ENCODE results near the gene ATG16L1.

The ATG16L1 gene

DNA sequence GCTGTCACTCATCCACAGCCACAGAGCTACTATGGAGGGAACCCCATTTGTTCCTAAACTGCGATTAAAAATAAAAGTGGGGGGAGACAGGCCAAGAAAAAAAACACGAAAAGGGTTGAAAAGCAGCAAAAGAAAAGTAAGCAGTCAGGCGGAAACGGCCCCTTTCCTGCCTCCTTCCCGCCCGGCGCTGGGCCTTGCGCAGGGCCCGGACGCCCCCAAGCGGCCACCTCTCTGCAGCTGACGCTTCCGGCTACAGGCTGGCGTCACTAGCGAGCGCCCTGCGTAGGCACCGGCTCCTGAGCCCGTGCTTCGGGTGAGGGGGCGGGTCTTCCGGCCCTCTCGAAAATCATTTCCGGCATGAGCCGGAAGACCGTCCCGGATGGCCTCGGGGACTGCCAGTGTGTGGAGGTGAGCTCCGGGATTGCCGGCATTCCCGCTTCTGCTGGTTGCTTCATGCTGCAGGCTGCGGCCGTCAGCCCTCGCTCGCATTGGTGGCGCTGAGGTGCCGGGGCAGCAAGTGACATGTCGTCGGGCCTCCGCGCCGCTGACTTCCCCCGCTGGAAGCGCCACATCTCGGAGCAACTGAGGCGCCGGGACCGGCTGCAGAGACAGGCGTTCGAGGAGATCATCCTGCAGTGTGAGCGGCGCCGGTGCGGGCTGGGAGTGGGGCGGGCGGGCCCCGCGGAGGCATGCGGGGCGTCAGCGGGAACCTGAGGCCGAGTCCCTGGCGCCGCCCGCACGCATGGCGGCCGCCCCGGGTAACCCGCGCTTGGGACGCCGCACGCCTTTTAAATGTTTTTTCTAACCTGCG, at the start of gene ATG16L1:
Gene ATG16L1 (plus strand): TSS at position 368 of the 811 bp plus-strand sequence. CDS start 155 bp downstream, at position 523.
- peak; percentile 86 to 92 for DNase-seq (ENCODE audit: low spot score in 2 of 2)
- peak; percentile 98 for ATAC-seq (replicated peaks; ENCODE audit: extremely low read depth, poor library complexity, severe bottlenecking)
- no peaks in the 10 kb centered on the region for H3K9me3 Mint-ChIP-seq
- H3K36me3 Mint-ChIP-seq (ENCODE audit: insufficient read depth), result peaks cover 30% of the 10 kb centered on the region
- no peaks in the 10 kb centered on the region for H3K27me3 Mint-ChIP-seq
- H3K27ac Mint-ChIP-seq (ENCODE audit: low read depth), result peak within 1 kb of the TSS; percentile 93
- peaks cover 64% of the 10 kb centered on the region for H3K4me1 Mint-ChIP-seq
- peak within 1 kb of the TSS; percentile 91 for H3K4me3 Mint-ChIP-seq

DNA sequence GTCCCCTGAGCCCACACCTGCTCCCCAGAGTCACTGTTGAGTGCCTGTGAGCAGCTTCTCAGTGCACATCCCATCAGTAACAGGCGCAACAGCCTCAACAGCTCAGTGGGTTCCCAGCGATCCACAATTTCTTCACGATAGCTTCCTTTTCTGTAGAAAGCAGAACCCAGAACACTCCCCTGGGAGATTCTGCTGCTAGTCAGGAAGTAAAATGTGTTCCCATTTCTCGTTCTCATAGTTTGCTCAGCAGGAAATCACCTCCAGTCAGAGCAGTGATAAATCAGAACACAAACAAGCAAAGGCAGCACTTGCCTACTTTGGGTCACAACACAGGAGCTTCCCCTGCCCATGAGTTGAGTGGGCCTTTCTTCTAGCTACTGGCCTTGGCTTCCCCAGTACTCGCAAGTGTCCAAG, 48.9 kb upstream of the ATG16L1 start:
- Mint-ChIP-seq H3K27ac (ENCODE audit: low read depth) (peak overlapping the region; percentile 62), H3K36me3 (ENCODE audit: insufficient read depth) (peaks cover 72% of the 10 kb centered on the region), H3K4me1 (peaks cover 11% of the 10 kb centered on the region), H3K27me3 (no peaks in the 10 kb centered on the region), H3K4me3 (no peak overlapping the region), H3K9me3 (no peaks in the 10 kb centered on the region)
- ATAC-seq (replicated peaks; ENCODE audit: extremely low read depth, poor library complexity, severe bottlenecking) (no peak), DNase-seq (ENCODE audit: low spot score in 2 of 2) (no peak)

DNA sequence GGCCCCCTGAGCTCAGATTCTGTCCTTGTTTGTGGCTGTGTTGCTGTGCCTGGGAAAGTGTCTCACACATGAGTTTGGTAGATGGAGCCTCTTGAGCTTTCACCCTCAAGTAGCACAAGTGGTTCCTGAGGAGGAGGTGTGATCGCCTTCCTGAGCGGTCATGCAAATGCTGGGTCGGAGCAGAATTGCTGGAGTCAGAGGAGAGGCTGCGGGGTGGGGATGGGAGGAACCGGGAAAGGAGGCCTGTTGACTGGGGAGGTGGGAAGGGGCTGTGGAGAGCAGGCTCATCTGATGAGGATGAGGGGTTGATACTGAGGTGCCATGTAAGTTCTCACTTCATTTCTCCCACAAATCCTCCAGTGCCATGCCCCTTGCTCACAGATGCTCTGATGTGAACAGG, 48.4 kb upstream of the ATG16L1 start:
- Mint-ChIP-seq H3K27me3 (no peaks in the 10 kb centered on the region), H3K36me3 (ENCODE audit: insufficient read depth) (peaks cover 68% of the 10 kb centered on the region)

DNA sequence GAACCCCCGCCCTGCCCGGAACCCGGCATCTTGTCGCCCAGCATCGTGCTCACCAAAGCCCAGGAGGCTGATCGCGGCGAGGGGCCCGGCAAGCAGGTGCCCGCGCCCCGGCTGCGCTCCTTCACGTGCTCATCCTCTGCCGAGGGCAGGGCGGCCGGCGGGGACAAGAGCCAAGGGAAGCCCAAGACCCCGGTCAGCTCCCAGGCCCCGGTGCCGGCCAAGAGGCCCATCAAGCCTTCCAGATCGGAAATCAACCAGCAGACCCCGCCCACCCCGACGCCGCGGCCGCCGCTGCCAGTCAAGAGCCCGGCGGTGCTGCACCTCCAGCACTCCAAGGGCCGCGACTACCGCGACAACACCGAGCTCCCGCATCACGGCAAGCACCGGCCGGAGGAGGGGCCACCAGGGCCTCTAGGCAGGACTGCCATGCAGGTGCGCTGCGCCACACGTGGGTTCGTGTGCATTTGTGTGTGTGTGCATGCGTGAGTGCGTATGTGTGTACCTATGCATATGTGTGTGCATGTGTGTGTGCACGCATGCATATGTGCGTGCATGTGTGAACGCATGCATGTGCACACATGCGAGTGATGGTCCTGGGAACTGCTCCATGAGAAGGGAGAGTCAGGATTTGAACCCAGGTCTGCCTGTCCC, 47.1 kb upstream of the ATG16L1 start:
- ATAC-seq (replicated peaks; ENCODE audit: extremely low read depth, poor library complexity, severe bottlenecking), result no peak
- DNase-seq (ENCODE audit: low spot score in 2 of 2), result no peak
- Mint-ChIP-seq H3K36me3 (ENCODE audit: insufficient read depth) (peaks cover 64% of the 10 kb centered on the region), H3K9me3 (no peaks in the 10 kb centered on the region), H3K27ac (ENCODE audit: low read depth) (no peak overlapping the region), H3K4me1 (peaks cover 21% of the 10 kb centered on the region), H3K4me3 (no peak overlapping the region), H3K27me3 (no peaks in the 10 kb centered on the region)

More for the DNA sequence above, 48.4 kb upstream of the ATG16L1 start:
- H3K9me3 Mint-ChIP-seq, result no peaks in the 10 kb centered on the region
- peaks cover 14% of the 10 kb centered on the region for H3K4me1 Mint-ChIP-seq
- H3K4me3 Mint-ChIP-seq, result no peak overlapping the region
- H3K27ac Mint-ChIP-seq (ENCODE audit: low read depth), result peak overlapping the region; percentile 62
- DNase-seq (ENCODE audit: low spot score in 2 of 2) (no peak), ATAC-seq (replicated peaks; ENCODE audit: extremely low read depth, poor library complexity, severe bottlenecking) (no peak)

DNA sequence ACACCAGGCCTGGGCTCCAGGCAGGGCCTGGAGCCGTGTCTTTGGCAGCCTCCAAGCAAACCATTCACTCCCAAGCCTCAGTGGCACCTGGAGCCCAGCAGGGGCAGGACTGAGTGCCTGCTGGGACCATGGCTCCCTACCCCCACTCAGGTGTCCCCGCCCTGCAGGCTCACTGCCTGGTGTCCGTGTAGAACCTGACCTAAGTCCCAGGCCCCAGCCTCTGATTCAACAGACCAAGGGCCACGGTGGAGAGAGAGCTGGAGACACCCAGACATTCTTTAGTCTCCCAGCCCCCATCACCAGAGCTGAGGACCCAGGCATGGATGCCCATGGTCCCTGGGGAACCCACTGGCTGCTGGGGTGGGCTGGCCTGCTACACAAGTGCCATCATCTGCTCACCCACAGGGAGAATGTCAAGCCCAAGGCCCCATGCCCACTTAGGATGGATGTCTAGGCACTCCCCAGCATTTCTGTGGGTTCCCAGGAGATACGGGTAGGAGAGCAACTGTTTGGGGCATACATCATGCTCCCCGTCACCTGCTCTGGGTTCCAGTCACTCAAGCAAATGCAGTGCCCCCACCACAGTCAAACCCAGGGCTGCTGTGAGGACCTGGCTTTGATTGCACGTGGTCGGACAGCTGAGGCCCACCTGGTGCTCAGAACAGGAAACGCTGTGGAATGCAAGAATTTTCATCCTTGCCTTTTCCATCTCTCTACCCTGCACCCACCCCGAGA, 42.9 kb upstream of the ATG16L1 start:
- DNase-seq (ENCODE audit: low spot score in 2 of 2), result no peak
- Mint-ChIP-seq H3K36me3 (ENCODE audit: insufficient read depth) (peaks cover 49% of the 10 kb centered on the region), H3K4me3 (no peak overlapping the region)

DNA sequence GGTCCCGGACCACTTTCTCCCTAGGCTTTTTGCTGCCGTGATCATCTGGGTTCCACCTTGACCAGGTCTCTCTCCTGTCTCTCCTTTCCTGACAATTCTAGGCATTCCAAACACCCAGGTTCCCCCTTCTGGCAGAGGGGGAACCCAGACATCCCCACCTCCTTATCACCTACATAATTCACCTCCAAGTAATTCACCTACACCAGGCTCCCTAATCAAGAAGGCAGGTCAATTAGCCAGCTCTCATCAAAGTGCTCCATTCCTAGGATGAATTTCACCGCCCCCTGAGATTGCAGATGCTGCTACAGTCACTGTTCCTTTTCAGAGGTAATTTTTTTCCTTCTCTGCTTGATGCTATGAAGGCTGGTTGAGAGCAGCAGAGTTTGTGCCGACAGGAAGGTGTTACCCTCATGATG, 42.3 kb upstream of the ATG16L1 start:
- Mint-ChIP-seq H3K27ac (ENCODE audit: low read depth) (peak overlapping the region; percentile 85), H3K4me3 (peak overlapping the region; percentile 50), H3K27me3 (no peaks in the 10 kb centered on the region), H3K9me3 (no peaks in the 10 kb centered on the region), H3K36me3 (ENCODE audit: insufficient read depth) (peaks cover 44% of the 10 kb centered on the region), H3K4me1 (peaks cover 16% of the 10 kb centered on the region)
- no peak for ATAC-seq (replicated peaks; ENCODE audit: extremely low read depth, poor library complexity, severe bottlenecking)
- DNase-seq (ENCODE audit: low spot score in 2 of 2), result no peak

More for the DNA sequence above, 42.9 kb upstream of the ATG16L1 start:
- no peak for ATAC-seq (replicated peaks; ENCODE audit: extremely low read depth, poor library complexity, severe bottlenecking)
- Mint-ChIP-seq H3K27me3 (no peaks in the 10 kb centered on the region), H3K4me1 (peaks cover 16% of the 10 kb centered on the region), H3K9me3 (no peaks in the 10 kb centered on the region), H3K27ac (ENCODE audit: low read depth) (peak overlapping the region; percentile 85)

DNA sequence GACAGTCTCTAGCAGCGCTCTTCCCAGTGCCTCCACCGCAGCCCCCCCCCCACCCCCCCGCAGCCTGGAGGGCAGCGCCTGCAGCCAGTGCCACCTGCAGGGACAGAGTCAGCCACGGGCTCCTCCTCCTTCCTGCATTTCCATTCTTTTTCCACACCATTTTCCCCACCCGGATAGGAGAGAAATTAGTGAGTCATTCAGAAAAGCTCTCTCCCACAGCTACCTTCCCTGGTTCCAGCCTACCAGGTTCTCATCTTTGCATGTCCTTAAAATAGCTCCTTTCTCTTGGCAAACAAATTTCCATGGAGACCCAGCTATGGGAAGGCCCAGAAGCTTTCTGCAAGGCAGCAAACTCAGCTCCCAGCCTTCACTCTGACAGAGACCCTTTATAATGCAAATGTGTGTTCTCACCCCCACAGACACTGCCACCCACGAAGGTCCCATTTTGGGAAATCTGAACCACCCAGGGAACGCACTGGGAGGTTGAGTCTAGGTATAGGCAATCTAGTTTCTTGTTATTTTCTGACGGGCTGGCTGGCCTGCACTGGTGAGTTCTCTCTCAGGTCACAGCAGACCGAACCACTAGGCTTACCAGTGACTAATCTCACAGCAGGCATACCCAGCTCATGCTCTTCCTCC, 41.8 kb upstream of the ATG16L1 start:
- peaks cover 39% of the 10 kb centered on the region for H3K36me3 Mint-ChIP-seq (ENCODE audit: insufficient read depth)
- H3K27me3 Mint-ChIP-seq, result no peaks in the 10 kb centered on the region
- H3K27ac Mint-ChIP-seq (ENCODE audit: low read depth), result peak overlapping the region; percentile 85
- DNase-seq (ENCODE audit: low spot score in 2 of 2), result no peak
- H3K4me1 Mint-ChIP-seq, result peaks cover 16% of the 10 kb centered on the region
- H3K4me3 Mint-ChIP-seq, result peak overlapping the region; percentile 50
- no peaks in the 10 kb centered on the region for H3K9me3 Mint-ChIP-seq
- ATAC-seq (replicated peaks; ENCODE audit: extremely low read depth, poor library complexity, severe bottlenecking), result no peak

DNA sequence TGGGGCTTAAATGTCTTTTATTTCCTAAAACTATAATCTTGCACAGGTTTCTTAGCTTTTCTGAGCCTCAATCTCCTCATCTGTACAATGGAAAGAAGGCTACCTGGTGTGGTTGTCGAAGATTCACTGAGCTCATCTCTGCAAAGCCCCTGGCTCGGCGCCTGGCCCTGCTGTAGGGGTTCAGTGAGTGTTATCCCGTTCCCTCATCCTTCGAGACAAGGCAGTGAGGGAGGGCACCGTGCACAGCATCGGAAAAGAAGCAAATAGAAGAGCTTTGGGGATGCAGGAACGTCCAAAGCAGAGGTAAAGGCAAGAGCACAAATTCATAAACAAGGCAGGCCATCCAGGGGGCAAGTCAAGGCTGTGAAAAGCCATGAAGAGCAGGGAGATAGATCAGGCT, 41.2 kb upstream of the ATG16L1 start:
- DNase-seq (ENCODE audit: low spot score in 2 of 2) (no peak), ATAC-seq (replicated peaks; ENCODE audit: extremely low read depth, poor library complexity, severe bottlenecking) (no peak)
- H3K36me3 Mint-ChIP-seq (ENCODE audit: insufficient read depth), result peaks cover 35% of the 10 kb centered on the region
- H3K4me1 Mint-ChIP-seq, result peaks cover 16% of the 10 kb centered on the region
- H3K4me3 Mint-ChIP-seq, result no peak overlapping the region
- no peak overlapping the region for H3K27ac Mint-ChIP-seq (ENCODE audit: low read depth)
- H3K9me3 Mint-ChIP-seq, result no peaks in the 10 kb centered on the region
- no peaks in the 10 kb centered on the region for H3K27me3 Mint-ChIP-seq

DNA sequence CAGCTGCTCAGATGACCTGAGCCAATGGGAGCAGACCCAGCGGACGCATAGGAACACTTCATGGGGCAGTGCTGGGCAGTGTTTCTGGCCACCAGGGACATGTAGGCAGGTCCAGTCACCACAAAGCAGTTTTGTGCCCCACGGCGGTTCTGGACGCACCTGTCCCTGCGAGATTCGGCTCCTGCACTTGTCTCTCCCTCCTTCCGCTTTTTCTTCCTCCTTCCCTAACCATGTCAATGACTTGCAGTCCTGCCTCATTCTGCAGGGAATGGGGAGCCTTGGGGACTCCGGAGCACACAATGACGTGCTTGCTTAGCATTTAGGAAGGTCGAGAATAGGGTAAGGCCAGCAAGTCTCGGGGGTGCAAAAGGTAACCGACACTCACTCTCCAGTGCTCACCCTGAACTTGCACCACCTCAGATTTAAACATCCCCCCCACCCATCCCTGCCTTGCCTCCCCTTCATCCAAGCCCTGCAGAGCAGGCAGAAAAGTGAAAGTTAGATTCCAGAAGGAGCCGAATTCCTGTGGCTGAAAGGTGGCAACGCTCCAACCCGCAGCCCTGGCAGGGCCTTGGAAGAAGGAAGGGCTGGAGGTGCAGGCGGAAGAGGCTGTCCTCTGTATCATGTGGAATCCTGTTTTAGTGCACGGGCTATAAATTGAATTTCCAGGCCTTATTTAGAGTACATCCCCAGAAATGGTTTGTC, 40.5 kb upstream of the ATG16L1 start:
- DNase-seq (ENCODE audit: low spot score in 2 of 2) (no peak), ATAC-seq (replicated peaks; ENCODE audit: extremely low read depth, poor library complexity, severe bottlenecking) (no peak)
- H3K9me3 Mint-ChIP-seq, result no peaks in the 10 kb centered on the region
- no peak overlapping the region for H3K4me3 Mint-ChIP-seq
- no peaks in the 10 kb centered on the region for H3K27me3 Mint-ChIP-seq
- H3K36me3 Mint-ChIP-seq (ENCODE audit: insufficient read depth), result peaks cover 31% of the 10 kb centered on the region
- H3K27ac Mint-ChIP-seq (ENCODE audit: low read depth), result no peak overlapping the region
- H3K4me1 Mint-ChIP-seq, result peaks cover 16% of the 10 kb centered on the region

DNA sequence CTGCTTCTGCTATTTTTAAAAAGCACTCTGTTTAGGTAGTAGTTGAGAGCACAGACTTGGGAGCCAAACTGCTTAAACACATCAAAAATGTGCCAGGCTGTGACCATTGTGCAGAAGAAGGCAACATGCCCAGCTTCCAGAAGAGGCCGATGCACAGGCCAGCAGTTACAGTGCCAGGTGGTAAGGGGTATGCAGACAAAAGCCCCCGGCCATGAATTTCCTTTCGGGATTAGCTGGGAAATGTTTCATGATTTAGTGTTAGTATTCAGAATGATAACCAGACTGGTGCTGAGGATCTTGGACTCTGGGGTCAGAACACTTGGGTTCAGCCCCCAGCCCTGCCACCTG, 40.0 kb upstream of the ATG16L1 start:
- no peak for ATAC-seq (replicated peaks; ENCODE audit: extremely low read depth, poor library complexity, severe bottlenecking)
- Mint-ChIP-seq H3K4me1 (peaks cover 16% of the 10 kb centered on the region), H3K27me3 (no peaks in the 10 kb centered on the region), H3K36me3 (ENCODE audit: insufficient read depth) (peaks cover 31% of the 10 kb centered on the region), H3K4me3 (no peak overlapping the region), H3K27ac (ENCODE audit: low read depth) (no peak overlapping the region), H3K9me3 (no peaks in the 10 kb centered on the region)
- no peak for DNase-seq (ENCODE audit: low spot score in 2 of 2)

DNA sequence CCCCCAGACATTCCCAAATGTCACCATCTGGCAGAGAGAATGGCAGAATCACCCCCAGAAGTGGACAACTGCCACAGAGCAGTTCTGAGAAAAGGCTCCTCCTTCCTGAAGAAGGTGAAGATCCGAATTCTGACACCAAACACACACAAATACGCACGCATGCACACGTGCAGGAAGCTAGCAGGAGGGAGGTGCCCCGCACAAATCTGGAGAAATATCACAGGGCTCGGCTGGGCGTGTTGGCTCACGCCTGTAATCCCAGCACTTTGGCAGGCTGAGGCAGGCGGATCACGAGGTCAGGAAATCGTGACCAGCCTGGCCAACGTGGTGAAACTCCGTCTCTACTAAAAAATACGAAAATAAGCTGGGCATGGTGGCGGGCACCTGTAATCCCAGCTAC, 38.5 kb upstream of the ATG16L1 start:
- Mint-ChIP-seq H3K4me1 (peaks cover 11% of the 10 kb centered on the region), H3K27ac (ENCODE audit: low read depth) (no peak overlapping the region), H3K27me3 (no peaks in the 10 kb centered on the region), H3K9me3 (no peaks in the 10 kb centered on the region), H3K36me3 (ENCODE audit: insufficient read depth) (peaks cover 26% of the 10 kb centered on the region), H3K4me3 (no peak overlapping the region)
- ATAC-seq (replicated peaks; ENCODE audit: extremely low read depth, poor library complexity, severe bottlenecking) (no peak), DNase-seq (ENCODE audit: low spot score in 2 of 2) (no peak)

DNA sequence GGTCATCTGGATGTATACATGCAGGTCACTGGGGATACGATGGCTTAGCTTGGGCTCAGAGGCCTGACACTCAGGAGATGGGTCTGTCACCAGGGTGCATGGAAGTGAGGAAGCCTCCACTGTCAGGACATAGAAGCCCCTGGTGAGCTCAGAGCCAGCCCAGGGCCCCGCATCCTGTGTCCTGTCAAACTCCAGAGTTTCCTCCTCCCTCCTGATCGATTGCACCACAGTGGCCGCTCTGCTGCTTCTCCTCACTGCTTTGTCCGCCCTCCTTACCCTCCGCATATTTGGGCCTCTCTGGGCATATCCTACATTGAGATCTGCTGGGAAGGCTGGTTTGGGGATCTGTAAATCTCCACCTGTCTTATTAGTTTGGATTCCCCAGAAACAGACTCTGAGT, 37.5 kb upstream of the ATG16L1 start:
- no peaks in the 10 kb centered on the region for H3K9me3 Mint-ChIP-seq
- no peak overlapping the region for H3K4me3 Mint-ChIP-seq
- H3K36me3 Mint-ChIP-seq (ENCODE audit: insufficient read depth), result peaks cover 22% of the 10 kb centered on the region
- no peak overlapping the region for H3K27ac Mint-ChIP-seq (ENCODE audit: low read depth)
- DNase-seq (ENCODE audit: low spot score in 2 of 2) (no peak), ATAC-seq (replicated peaks; ENCODE audit: extremely low read depth, poor library complexity, severe bottlenecking) (no peak)
- H3K27me3 Mint-ChIP-seq, result no peaks in the 10 kb centered on the region
- H3K4me1 Mint-ChIP-seq, result peaks cover 8% of the 10 kb centered on the region
